ENCODE measurements around the gene TRAK2.

GRCh38 chr2:201408931-201409330 is 42.3 kb downstream of the TRAK2 start:
- no peak for TF ChIP-seq POLR2A (IDR thresholded peaks at IDR 0.05)
- TF ChIP-seq CTCF (IDR thresholded peaks at IDR 0.05), result no peak
